Measurements from ENCODE around the gene CD101.

GRCh38 chr1:117011334-117011733 is 9.8 kb downstream of the CD101 start:
- TF ChIP-seq, protein P1, sequence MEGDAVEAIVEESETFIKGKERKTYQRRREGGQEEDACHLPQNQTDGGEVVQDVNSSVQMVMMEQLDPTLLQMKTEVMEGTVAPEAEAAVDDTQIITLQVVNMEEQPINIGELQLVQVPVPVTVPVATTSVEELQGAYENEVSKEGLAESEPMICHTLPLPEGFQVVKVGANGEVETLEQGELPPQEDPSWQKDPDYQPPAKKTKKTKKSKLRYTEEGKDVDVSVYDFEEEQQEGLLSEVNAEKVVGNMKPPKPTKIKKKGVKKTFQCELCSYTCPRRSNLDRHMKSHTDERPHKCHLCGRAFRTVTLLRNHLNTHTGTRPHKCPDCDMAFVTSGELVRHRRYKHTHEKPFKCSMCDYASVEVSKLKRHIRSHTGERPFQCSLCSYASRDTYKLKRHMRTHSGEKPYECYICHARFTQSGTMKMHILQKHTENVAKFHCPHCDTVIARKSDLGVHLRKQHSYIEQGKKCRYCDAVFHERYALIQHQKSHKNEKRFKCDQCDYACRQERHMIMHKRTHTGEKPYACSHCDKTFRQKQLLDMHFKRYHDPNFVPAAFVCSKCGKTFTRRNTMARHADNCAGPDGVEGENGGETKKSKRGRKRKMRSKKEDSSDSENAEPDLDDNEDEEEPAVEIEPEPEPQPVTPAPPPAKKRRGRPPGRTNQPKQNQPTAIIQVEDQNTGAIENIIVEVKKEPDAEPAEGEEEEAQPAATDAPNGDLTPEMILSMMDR (IDR thresholded peaks at IDR 0.05 in 8 of 11, conservative IDR thresholded peaks at IDR 0.05 in 3 of 11) = no peak
- no peak for TF ChIP-seq POLR2A (IDR thresholded peaks at IDR 0.05)

All from spleen (tissue), 7 donors.